GM12864 (cell line): ENCODE results near the gene DDX50.

Experiments used
- DNase-seq: peaks from one replicate; pipeline ENCODE4 v3.0.0-alpha.2; 2011; ENCODE audit warnings: low read depth
- H3K4me3 ChIP-seq: 2 replicates; pipeline ENCODE4 v1.5.1; 2011; ENCODE audit warnings: mild to moderate bottlenecking, low read depth, low read length, control low read depth
- CTCF ChIP-seq: IDR thresholded peaks from 2 replicates; pipeline ENCODE4 v1.5.1; 2011; ENCODE audit warnings: low read depth, mild to moderate bottlenecking, moderate library complexity, low read length, control low read depth, inconsistent platforms; ENCODE audit errors: missing control alignments

Gene DDX50

GRCh38 chr10:68870061-68870460 is 31.1 kb upstream of the DDX50 start:
- TF ChIP-seq CTCF: no peak

GRCh38 chr10:68870545-68871104 is 30.5 kb upstream of the DDX50 start:
- H3K4me3 ChIP-seq: no peak overlapping the region
- no peak for DNase-seq
- no peak for TF ChIP-seq CTCF

More at GRCh38 chr10:68870061-68870460, 31.1 kb upstream of the DDX50 start:
- H3K4me3 ChIP-seq: no peak overlapping the region
- DNase-seq: no peak

- no peak for TF ChIP-seq CTCF
- H3K4me3 ChIP-seq: no peak overlapping the region
- DNase-seq: no peak
Observed at GRCh38 chr10:68871105-68871711, 29.9 kb upstream of the DDX50 start.

DNA sequence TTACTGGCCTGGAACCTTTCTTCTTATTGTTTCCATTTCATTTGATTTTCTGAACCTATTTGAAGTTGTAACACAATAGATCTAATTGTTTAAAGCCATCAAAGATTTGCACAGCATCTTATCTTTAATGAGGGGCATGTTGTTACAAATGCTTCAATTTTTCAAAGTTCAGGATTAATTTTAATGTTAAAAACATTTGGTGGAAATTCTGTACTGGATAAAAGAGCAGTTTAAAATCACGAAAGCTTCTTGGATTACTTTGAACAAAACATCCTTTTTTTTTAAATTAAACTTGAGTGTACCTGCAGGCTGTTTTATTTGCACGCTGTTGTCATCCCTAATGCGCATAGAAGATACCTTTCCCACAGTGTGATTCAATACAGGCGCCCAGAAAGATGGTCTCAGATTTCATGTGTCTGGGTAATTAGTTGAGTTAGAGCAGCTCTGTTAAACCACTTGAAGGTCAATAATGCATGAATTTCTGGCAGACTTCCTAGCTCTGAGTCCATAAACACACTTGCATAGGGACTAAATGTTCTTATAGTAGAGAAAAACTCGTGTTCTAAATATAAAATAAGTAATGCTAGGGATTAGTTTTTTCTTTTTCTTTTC is 29.3 kb upstream of the DDX50 start:
- DNase-seq: no peak
- no peak overlapping the region for H3K4me3 ChIP-seq
- no peak for TF ChIP-seq CTCF

- TF ChIP-seq CTCF: no peak
- no peak for DNase-seq
- no peak overlapping the region for H3K4me3 ChIP-seq
Observed at GRCh38 chr10:68876246-68877138, 24.6 kb upstream of the DDX50 start.

DNA sequence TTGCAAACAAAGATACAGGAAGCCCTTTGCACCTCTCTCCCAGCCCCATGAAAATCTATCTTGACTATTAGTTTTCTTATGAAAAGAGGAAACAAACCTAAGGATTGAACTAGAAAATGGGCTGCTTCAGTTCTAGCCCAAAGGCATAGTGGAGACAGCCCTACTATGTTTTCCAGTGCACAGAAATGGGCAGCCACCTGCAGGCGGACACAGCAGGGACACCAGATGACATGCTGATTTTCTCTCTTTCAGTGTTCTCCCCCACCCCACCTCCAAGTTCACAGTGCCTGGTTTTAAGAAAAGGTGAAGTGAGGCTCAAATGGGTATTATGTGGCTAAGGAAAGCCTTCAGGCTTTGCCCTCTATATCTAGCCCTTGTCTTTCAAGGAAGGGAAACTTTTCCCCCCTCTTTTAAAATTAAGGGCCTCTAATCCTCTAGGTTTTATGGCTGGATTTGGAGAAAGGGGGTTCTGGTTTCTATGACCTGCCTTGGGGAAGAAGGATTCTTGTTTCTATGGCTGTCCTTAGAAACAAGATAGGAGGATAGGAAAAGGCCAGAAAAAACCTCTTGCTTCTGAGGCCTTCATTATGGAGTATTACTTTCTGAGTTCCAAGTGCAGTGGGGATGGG is 23.5 kb upstream of the DDX50 start:
- no peak overlapping the region for H3K4me3 ChIP-seq
- TF ChIP-seq CTCF: no peak
- no peak for DNase-seq
